Measurements from ENCODE around the gene CDC14B. TPM values are rescaled to one million over a fixed set of nuclear protein-coding genes. Genes with fewer than 3 reads are reported as not detected.

The CDC14B gene
- total RNA-seq, 1 experiment from 2014 or later: 11.4 TPM

DNA sequence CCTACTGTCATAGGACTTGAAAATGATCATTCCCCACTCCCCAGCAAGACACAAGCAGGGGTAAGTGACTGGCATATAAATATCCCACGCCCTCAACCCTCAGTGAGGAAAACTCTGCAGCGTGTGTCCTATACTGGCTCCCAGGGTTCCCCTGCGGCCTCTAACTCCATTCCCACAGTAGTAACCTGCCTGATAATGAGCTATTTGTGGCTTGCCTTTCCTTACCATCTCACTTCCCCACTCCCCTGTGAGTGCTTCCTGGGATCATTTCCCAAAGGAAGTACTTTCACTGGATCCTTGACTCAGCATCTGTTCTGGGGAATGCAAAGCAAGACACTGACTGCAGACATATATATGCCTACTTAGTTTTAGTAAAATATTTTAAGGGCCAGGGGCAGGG is 14.3 kb downstream of the CDC14B start:
- TF ChIP-seq EZH2phosphoT487 (IDR thresholded peaks at IDR 0.05; ENCODE audit: borderline replicate concordance, low read length) (no peak), CTCF (conservative IDR thresholded peaks at IDR 0.05; ENCODE audit: low read depth, low read length) (no peak), EZH2 (IDR thresholded peaks at IDR 0.05; ENCODE audit: low read length, unreplicated experiment) (no peak)
- H3K9me2 ChIP-seq (replicated peaks; ENCODE audit: low read length): no peaks in the 10 kb centered on the region
- no peak overlapping the region for H2AFZ ChIP-seq (ENCODE audit: low read length)
- no peak overlapping the region for H3K4me3 ChIP-seq (ENCODE audit: low read length)
- H4K20me1 ChIP-seq (ENCODE audit: low read length): no peaks in the 10 kb centered on the region
- ChIA-PET POLR2A (ENCODE audit: unreplicated experiment) (no interaction called here), CTCF (no interaction called here)
- no peaks in the 10 kb centered on the region for H3K9me3 ChIP-seq (ENCODE audit: low read length)
- no peak overlapping the region for H3K9ac ChIP-seq (ENCODE audit: low read length)
- H3K4me1 ChIP-seq (ENCODE audit: insufficient read depth, low read length): no peaks in the 10 kb centered on the region
- ATAC-seq: no peak
- no peaks in the 10 kb centered on the region for H3K36me3 ChIP-seq (ENCODE audit: low read depth, low read length)
- H3K4me2 ChIP-seq (ENCODE audit: low read length): no peak overlapping the region
- H3K27ac ChIP-seq (ENCODE audit: low read length): no peak overlapping the region
- H3K79me2 ChIP-seq (ENCODE audit: low read length): peaks cover 21% of the 10 kb centered on the region
- no peak for DNase-seq
- no peaks in the 10 kb centered on the region for H3F3A ChIP-seq (ENCODE audit: low read length, unreplicated experiment)
- intact Hi-C loops (cut with micrococcal nuclease): no loop called here
- BruUV-seq (replicated peaks): no TSS peak
- no peaks in the 10 kb centered on the region for H3K27me3 ChIP-seq (ENCODE audit: low read length)

- no TSS peak for BruUV-seq (replicated peaks)
- Histone ChIP-seq H3K27me3 (ENCODE audit: low read length) (no peaks in the 10 kb centered on the region), H3K4me3 (ENCODE audit: low read length) (no peak overlapping the region), H3K27ac (ENCODE audit: low read length) (no peak overlapping the region), H3K4me2 (ENCODE audit: low read length) (no peak overlapping the region), H3K79me2 (ENCODE audit: low read length) (peaks cover 8% of the 10 kb centered on the region; the same call in 1 of the 2 replicates), H3K9me3 (ENCODE audit: low read length) (no peaks in the 10 kb centered on the region), H3K36me3 (ENCODE audit: low read depth, low read length) (no peaks in the 10 kb centered on the region), H3K4me1 (ENCODE audit: insufficient read depth, low read length) (no peaks in the 10 kb centered on the region), H3K9me2 (replicated peaks; ENCODE audit: low read length) (no peaks in the 10 kb centered on the region), H4K20me1 (ENCODE audit: low read length) (no peaks in the 10 kb centered on the region), H2AFZ (ENCODE audit: low read length) (no peak overlapping the region), H3F3A (ENCODE audit: low read length, unreplicated experiment) (no peaks in the 10 kb centered on the region), H3K9ac (ENCODE audit: low read length) (no peak overlapping the region)
- intact Hi-C loops (cut with micrococcal nuclease): no loop called here
- ChIA-PET POLR2A (ENCODE audit: unreplicated experiment) (no interaction called here), CTCF (no interaction called here)
- DNase-seq (no peak), ATAC-seq (no peak)
- TF ChIP-seq CTCF (conservative IDR thresholded peaks at IDR 0.05; ENCODE audit: low read depth, low read length): no peak
- TF ChIP-seq EZH2phosphoT487 (IDR thresholded peaks at IDR 0.05; ENCODE audit: borderline replicate concordance, low read length): no peak
- TF ChIP-seq EZH2 (IDR thresholded peaks at IDR 0.05; ENCODE audit: low read length, unreplicated experiment): no peak
Observed at GRCh38 chr9:96604004-96604319, 15.7 kb downstream of the CDC14B start.

DNA sequence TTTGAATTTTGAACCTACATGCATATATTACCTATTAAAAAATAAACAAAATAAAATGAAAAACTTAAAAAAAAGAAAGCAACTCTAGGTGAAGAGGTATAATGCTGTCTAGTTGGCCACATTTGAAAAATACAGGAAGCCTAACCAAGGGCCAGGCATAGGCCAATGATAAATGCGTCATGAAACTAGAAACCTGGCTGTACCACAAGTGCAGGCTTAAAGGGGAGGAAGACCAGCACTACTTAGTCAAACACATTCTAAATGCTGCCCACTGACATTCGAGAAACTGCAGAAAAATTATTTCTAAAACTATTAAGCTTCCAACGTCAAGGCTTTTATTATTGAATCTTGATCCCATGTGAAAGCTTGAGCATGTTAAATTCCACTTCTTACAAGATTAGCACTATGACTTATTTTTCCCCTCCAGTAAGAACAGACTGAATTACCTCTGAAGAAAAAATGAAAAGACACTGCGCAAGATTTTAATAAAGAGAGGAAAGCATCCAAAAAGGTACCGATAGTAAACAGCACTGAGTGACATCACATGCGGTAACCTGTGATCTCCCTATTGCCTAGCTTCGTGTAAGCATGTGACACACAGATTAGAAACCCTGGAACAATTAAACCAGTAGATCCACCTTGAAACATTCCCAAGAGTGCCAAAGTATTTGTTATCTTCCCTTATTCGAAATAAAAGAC is 16.2 kb downstream of the CDC14B start:
- CTCF ChIA-PET: no interaction called here
- H4K20me1 ChIP-seq (ENCODE audit: low read length): no peaks in the 10 kb centered on the region
- H3K9me3 ChIP-seq (ENCODE audit: low read length): no peaks in the 10 kb centered on the region
- no peaks in the 10 kb centered on the region for H3K27me3 ChIP-seq (ENCODE audit: low read length)
- H3K4me3 ChIP-seq (ENCODE audit: low read length): no peak overlapping the region
- H3K9me2 ChIP-seq (replicated peaks; ENCODE audit: low read length): no peaks in the 10 kb centered on the region
- TF ChIP-seq CTCF (conservative IDR thresholded peaks at IDR 0.05; ENCODE audit: low read depth, low read length): no peak
- no peak for TF ChIP-seq EZH2phosphoT487 (IDR thresholded peaks at IDR 0.05; ENCODE audit: borderline replicate concordance, low read length)
- no peak for TF ChIP-seq EZH2 (IDR thresholded peaks at IDR 0.05; ENCODE audit: low read length, unreplicated experiment)
- POLR2A ChIA-PET (ENCODE audit: unreplicated experiment): no interaction called here
- peaks cover 7% of the 10 kb centered on the region; the same call in 1 of the 2 replicates for H3K79me2 ChIP-seq (ENCODE audit: low read length)
- no peak overlapping the region for H2AFZ ChIP-seq (ENCODE audit: low read length)
- H3F3A ChIP-seq (ENCODE audit: low read length, unreplicated experiment): no peaks in the 10 kb centered on the region
- no peak for DNase-seq
- H3K4me2 ChIP-seq (ENCODE audit: low read length): no peak overlapping the region
- H3K4me1 ChIP-seq (ENCODE audit: insufficient read depth, low read length): no peaks in the 10 kb centered on the region
- intact Hi-C loops (cut with micrococcal nuclease): no loop called here
- no peaks in the 10 kb centered on the region for H3K36me3 ChIP-seq (ENCODE audit: low read depth, low read length)
- H3K27ac ChIP-seq (ENCODE audit: low read length): no peak overlapping the region
- no peak overlapping the region for H3K9ac ChIP-seq (ENCODE audit: low read length)
- BruUV-seq (replicated peaks): no TSS peak
- no peak for ATAC-seq

Data from PC-3 (cell line).